ENCODE data around the gene NUTF2. TPM values are rescaled to one million over a fixed set of nuclear protein-coding genes. Genes with fewer than 3 reads are reported as not detected.

NUTF2 gene
- 282 and 381 TPM in 2 replicates for total RNA-seq

DNA sequence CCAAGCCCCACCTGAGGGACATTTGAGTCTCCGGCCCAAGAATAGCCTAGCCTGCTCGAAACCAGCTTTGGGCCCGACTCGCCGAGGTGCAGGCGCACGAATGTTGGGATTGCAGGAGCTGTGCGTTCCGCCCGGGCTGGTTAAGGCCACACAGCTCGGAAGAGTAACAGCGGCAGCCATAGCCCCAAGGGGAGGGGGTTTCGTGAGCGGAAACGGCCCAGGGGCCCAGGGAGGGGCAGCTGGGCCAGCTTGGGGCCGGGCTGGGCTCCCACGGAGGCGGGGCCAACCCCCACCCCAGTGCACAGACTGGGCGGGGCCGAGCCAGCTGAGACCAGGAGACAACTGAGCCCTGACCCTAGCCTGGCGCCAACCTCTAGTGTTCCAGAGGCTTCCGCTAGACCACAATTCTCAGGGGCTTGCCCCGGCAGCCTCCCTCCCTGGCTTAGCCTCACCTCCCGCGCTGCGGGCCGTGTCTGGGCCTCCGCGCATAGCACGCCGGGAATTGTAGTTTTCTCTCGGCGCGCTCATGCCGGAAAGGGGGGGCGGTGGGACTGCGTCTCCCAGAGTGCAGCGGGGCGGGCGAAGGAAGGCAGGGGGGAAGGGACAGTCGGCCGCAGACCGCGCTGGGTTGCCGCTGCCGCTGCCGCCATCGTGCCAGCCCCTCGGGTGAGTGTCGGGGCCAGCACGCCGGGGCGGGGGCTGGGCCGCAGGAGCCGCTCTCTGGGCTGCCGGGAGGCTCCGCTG lies at the start of gene NUTF2:
TSS of gene NUTF2 (plus strand) at position 614 of the 744 bp plus-strand sequence. CDS start 18,198 bp downstream, outside the sequence.

GRCh38 chr16:67806428-67807147 lies 40.1 kb upstream of the NUTF2 start, which contains the start of the genes RANBP10 and TSNAXIP1:
Gene RANBP10 (minus strand): TSS chr16:67806560. CDS start chr16:67806536, 24 bp downstream.
Gene TSNAXIP1 (plus strand): TSS chr16:67806889. CDS start chr16:67807150, 261 bp downstream.

DNA sequence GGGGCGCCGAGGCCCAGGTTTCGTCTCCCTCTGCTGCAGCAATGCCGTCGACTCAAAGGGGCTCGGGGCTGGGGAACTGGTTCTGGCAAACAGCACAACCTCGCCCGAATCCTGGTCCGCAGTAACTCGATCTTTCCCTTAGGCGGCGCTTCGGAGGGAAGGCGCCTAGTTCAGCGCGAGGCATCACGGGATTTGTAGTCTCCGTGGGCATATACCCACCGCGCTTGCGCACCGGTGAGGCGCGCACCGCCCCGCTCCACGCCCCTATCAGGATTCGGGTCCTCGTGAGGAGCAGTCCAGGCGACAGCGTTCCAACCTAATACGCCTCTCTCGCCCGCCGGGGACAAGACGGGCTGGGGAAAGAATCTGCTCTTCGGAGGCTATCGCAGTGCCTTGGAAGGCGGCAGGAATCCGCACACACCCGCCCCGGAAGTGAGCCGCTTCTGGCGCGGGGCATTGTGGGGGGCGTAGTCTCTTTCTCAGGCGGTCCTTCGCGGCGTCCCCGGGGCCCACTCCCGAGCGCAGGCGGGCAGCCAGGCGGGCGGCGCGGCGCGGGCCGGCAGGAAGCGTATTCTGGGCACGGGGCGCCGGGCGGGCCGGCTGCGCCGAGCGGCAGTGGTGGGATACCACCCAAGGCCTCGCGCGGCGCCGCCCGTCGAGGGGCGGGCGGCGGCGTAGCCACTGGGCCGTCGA lies 4.8 kb upstream of the NUTF2 start, which contains the start of gene THAP11:
TSS of gene THAP11 (plus strand) at position 505 of the 693 bp plus-strand sequence. CDS start 235 bp downstream, outside the sequence.

DNA sequence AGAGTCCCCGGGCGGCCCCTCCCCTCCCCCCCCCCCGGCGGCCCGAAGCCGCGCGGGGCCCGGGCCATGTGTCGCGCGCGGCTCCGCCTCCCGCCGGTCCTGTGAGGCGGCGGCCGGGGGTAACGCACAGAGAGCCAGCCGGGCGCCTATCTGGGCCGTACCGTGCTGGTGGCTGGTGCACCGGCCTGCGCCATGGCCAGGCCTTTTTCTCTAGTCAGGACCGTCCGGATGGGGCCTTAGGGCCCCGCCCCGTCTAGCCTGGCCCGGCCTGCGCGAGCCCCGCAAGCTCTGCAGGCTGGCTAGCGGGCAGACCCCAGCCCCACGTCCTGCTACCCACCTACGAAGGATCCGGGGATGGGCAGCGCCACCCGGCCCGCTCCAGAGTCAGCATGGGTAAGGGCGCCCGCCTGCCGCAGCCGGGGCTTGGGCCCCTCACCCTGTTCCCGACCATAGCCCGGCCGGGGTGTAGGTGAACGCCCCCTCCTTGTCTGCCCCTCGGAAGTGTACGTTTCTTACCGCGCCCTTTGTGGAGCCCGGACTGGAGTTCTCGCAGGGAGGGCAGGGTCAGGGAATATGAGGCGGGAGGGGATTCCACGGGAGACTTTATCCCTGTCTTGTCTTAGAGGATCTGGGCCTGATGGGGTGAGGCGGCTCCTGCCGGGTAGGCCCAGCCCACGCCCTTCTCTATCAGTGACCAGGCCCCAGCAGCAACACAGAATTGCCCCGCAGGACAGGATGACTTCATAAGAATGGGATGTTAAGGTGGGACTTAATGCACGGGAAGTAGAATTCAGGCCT lies 530 bp downstream of the NUTF2 start, which contains the start of gene CENPT:
TSS of gene CENPT (minus strand) at position 630 of the 798 bp plus-strand sequence. CDS start 13,834 bp downstream, outside the sequence.

DNA sequence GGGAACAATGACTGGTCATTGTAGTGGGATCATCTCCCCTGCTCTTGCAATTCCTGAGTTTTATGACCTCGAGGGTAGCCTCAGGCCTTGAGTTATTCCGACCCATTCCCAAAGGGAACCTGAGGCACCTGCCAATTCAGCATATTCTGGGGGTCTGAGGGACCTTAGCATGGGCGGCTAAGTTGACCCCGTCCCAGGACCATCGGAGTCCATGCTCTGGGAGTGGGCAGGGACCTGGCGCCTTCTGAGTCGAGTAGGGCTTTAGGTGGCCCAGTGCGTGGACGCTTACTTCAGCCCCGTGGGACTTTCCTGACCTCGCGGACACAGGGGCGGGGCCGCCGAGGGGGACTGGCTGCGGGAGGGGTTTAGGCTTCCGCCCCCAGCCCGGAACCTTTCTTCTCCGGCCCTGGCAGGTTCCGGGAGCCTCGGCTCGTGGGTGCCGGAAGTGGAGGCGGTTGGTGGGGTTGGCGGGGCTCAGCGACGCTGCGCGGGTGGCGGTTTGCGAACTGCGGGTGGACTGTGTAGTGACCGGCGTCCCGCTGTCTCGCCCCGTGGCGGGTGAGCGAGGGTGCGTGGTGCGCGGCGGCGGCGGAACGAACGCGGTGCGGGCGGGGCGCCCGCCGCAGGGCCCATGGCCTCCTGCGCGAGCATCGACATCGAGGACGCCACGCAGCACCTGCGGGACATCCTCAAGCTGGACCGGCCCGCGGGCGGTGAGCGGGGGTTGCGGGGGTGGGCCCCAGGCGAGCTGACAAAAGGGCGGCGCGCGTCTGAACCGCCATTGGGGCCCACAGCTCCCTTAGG lies 26.1 kb downstream of the NUTF2 start, which contains the start of gene EDC4:
TSS of gene EDC4 (plus strand) at position 422 of the 804 bp plus-strand sequence. CDS start at position 632, 210 bp downstream.

DNA sequence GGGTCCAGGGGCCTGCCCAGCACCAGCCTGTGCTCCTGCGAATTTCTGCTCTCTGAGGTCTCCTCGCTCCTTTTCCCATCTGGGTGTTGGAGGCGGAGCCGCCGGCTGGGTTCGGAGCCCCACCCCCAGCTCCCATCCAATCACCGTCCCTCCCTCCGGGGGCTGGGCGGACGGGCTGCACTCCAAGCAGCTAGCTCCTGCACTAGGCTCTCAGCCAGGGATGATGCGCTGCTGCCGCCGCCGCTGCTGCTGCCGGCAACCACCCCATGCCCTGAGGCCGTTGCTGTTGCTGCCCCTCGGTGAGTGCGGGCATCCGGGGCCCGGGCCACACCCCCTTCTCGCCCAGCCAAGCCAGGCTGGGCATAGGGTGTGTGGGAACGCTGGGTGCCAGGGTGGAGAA lies 38.0 kb downstream of the NUTF2 start, which contains the start of gene NRN1L:
TSS of gene NRN1L (plus strand) at position 202 of the 400 bp plus-strand sequence. CDS start at position 221, 19 bp downstream.

GRCh38 chr16:67892899-67893742 lies 46.4 kb downstream of the NUTF2 start, which contains the start of gene PSKH1:
Gene PSKH1 (plus strand): TSS chr16:67893254. CDS start chr16:67908750, 15,496 bp downstream.

Small RNA genes within 50 kb of the gene (small RNA-seq; reads per million reads assigned to genes)
- gene AC040162.2 (not detected), gene NRN1L (not detected)

Other genes starting within 250 kb of the NUTF2 start
- not detected in 2 replicates for gene CARMIL2, start 201.8 kb upstream of the NUTF2 start, total RNA-seq
- 18.5 and 25.7 TPM in 2 replicates for gene ACD, start 186.7 kb upstream of the NUTF2 start, total RNA-seq
- gene PARD6A, start 186.0 kb upstream of the NUTF2 start, total RNA-seq = 0.39 and 0.65 TPM in 2 replicates
- gene ENKD1, start 180.2 kb upstream of the NUTF2 start, total RNA-seq = 13.8 and 17.3 TPM in 2 replicates
- 3.9 and 4.7 TPM in 2 replicates for gene C16orf86, start 180.1 kb upstream of the NUTF2 start, total RNA-seq
- 17.0 and 18.1 TPM in 2 replicates for gene GFOD2, start 127.6 kb upstream of the NUTF2 start, total RNA-seq
- gene RANBP10, start 40.4 kb upstream of the NUTF2 start, total RNA-seq = 4.6 and 6.3 TPM in 2 replicates
- gene TSNAXIP1, start 40.0 kb upstream of the NUTF2 start, total RNA-seq = 0.11 and 1.2 TPM in 2 replicates
- 23.9 and 33.0 TPM in 2 replicates for gene THAP11, start 4.6 kb upstream of the NUTF2 start, total RNA-seq
- gene CENPT, start 760 bp downstream of the NUTF2 start, total RNA-seq = 66.3 and 117 TPM in 2 replicates
- gene EDC4, start 26.1 kb downstream of the NUTF2 start, total RNA-seq = 69.5 and 70.3 TPM in 2 replicates
- 0.54 and 0.79 TPM in 2 replicates for gene NRN1L, start 38.0 kb downstream of the NUTF2 start, total RNA-seq
- 18.5 and 21.7 TPM in 2 replicates for gene PSKH1, start 46.3 kb downstream of the NUTF2 start, total RNA-seq
- 0.65 and 0.79 TPM in 2 replicates for gene CTRL, start 84.9 kb downstream of the NUTF2 start, total RNA-seq
- gene PSMB10, start 89.9 kb downstream of the NUTF2 start, total RNA-seq = 22.9 and 23.2 TPM in 2 replicates
- gene LCAT, start 97.2 kb downstream of the NUTF2 start, total RNA-seq = 15.7 and 17.6 TPM in 2 replicates
- 121 and 147 TPM in 2 replicates for gene SLC12A4, start 121.7 kb downstream of the NUTF2 start, total RNA-seq
- gene DPEP3, start 133.6 kb downstream of the NUTF2 start, total RNA-seq = not detected in 2 replicates
- gene DPEP2, start 152.6 kb downstream of the NUTF2 start, total RNA-seq = not detected in 2 replicates
- not detected in 2 replicates for gene DPEP2NB, start 169.0 kb downstream of the NUTF2 start, total RNA-seq
- 10.2 and 11.7 TPM in 2 replicates for gene DDX28, start 176.3 kb downstream of the NUTF2 start, total RNA-seq
- 15.7 and 22.2 TPM in 2 replicates for gene DUS2, start 176.4 kb downstream of the NUTF2 start, total RNA-seq
- gene NFATC3, start 238.4 kb downstream of the NUTF2 start, total RNA-seq = 31.8 and 37.1 TPM in 2 replicates